Endothelial cell of umbilical vein (primary cell): ENCODE measurements around the gene LCE3D. TPM values are rescaled to one million over a fixed set of nuclear protein-coding genes. Genes with fewer than 3 reads are reported as not detected.

Experiments
- BruUV-seq: library from RNA; stranded (reverse); fragments of 400-500 nt; replicated peaks from 2 replicates; lab custom pipeline; 2021; lab: Mats Ljungman, UMichigan
- CTCF ChIA-PET: fragments of 300-600, 350-600 bp; sonication (Branson Sonifier 250); formaldehyde crosslinking; loops from one replicate; lab custom pipeline; 2021; ENCODE audit warnings: antibody characterized with exemption, inconsistent platforms; lab: Charles Lee
- POLR2A ChIA-PET: fragments of 300-600, 350-600 bp; sonication (Branson Sonifier 250); formaldehyde crosslinking; loops from one replicate; lab custom pipeline; 2021; ENCODE audit warnings: antibody characterized with exemption, inconsistent platforms; lab: Charles Lee
- DNase-seq: peaks from one replicate; pipeline ENCODE4 v3.0.0-alpha.2; 2011; ENCODE audit warnings: low read depth, low spot score
- FAIRE-seq: peaks from 2 replicates; lab custom pipeline; 2011; peaks lifted over from hg19 to GRCh38; lab: Jason Lieb, UNC
- H2AFZ ChIP-seq: 2 replicates; pipeline ENCODE4 v1.6.0; 2012; ENCODE audit warnings: low read depth, low read length, control low read depth, inconsistent platforms
- H3K27ac ChIP-seq: 2 replicates; pipeline ENCODE4 v1.5.1; 2011; ENCODE audit warnings: low read depth, mild to moderate bottlenecking, control low read depth, low read length, moderate library complexity; ENCODE audit not compliant: insufficient read depth
- H3K27me3 ChIP-seq, 2 experiments: 2 replicates each; pipeline versions ENCODE4 v1.6.0 to v1.6.1; 2011; ENCODE audit warnings: low read length in 2 of 2, mixed read lengths in 1 of 2; ENCODE audit not compliant: control insufficient read depth in 2 of 2, insufficient read depth in 2 of 2
- H3K36me3 ChIP-seq, 2 experiments: 2 replicates in 1 of 2; 3 replicates in 1 of 2; pipeline ENCODE4 v1.5.1; 2011; ENCODE audit warnings: low read length in 2 of 2, mild to moderate bottlenecking in 1 of 2, moderate library complexity in 1 of 2; ENCODE audit not compliant: control insufficient read depth in 2 of 2, insufficient read depth in 2 of 2; ENCODE audit errors: extremely low read depth in 1 of 2
- H3K4me1 ChIP-seq: 3 replicates; pipeline ENCODE4 v1.5.1; 2011; ENCODE audit warnings: mild to moderate bottlenecking, low read length; ENCODE audit not compliant: control insufficient read depth, insufficient read depth; ENCODE audit errors: extremely low read depth
- H3K4me2 ChIP-seq: 2 replicates; pipeline ENCODE4 v1.6.1; 2011; ENCODE audit warnings: low read length, control low read depth, mixed read lengths; ENCODE audit not compliant: insufficient read depth
- H3K4me3 ChIP-seq, 3 experiments: fragments of 200-600 bp in 1 of 3; sonication (generic), shearing (Covaris generic) in 1 of 3; replicated peaks in 1 of 3; 2 replicates each; pipeline ENCODE4 v1.5.1; 2011 to 2016; ENCODE audit warnings: control low read depth in 3 of 3, low read length in 3 of 3, mild to moderate bottlenecking in 2 of 3, inconsistent platforms in 1 of 3, low read depth in 1 of 3, moderate library complexity in 1 of 3; ENCODE audit not compliant: insufficient read depth in 1 of 3
- H3K79me2 ChIP-seq: 2 replicates; pipeline ENCODE4 v1.6.0; 2012; ENCODE audit warnings: low read length, inconsistent platforms; ENCODE audit not compliant: control insufficient read depth, insufficient read depth
- H3K9ac ChIP-seq: replicated peaks from 2 replicates; pipeline ENCODE3; 2011; ENCODE audit warnings: low read length, control low read depth; ENCODE audit not compliant: insufficient read depth; ENCODE audit errors: extremely low read depth
- H3K9me1 ChIP-seq: replicated peaks from 3 replicates; pipeline ENCODE4 v1.6.0; 2011; ENCODE audit warnings: mild to moderate bottlenecking, low read length; ENCODE audit not compliant: control insufficient read depth, insufficient read depth; ENCODE audit errors: extremely low read depth
- H3K9me3 ChIP-seq: replicated peaks from 2 replicates; pipeline ENCODE4 v1.5.1; 2012; ENCODE audit warnings: low read length, inconsistent platforms; ENCODE audit not compliant: control insufficient read depth, insufficient read depth
- H4K20me1 ChIP-seq: replicated peaks from 2 replicates; pipeline ENCODE3; 2011; ENCODE audit warnings: mild to moderate bottlenecking, low read length; ENCODE audit not compliant: control insufficient read depth, insufficient read depth; ENCODE audit errors: extremely low read depth
- EZH2 ChIP-seq: IDR thresholded peaks from 2 replicates; pipeline ENCODE4 v1.6.1; 2012; ENCODE audit warnings: borderline replicate concordance, low read depth, mild to moderate bottlenecking, moderate library complexity, low read length, inconsistent platforms; ENCODE audit not compliant: severe bottlenecking
- FOS ChIP-seq: IDR thresholded peaks from 2 replicates; pipeline ENCODE4 v1.6.1; 2011; ENCODE audit warnings: mild to moderate bottlenecking, low read length, moderate library complexity, borderline replicate concordance; ENCODE audit not compliant: insufficient read depth
- GATA2 ChIP-seq: IDR thresholded peaks from 2 replicates; pipeline ENCODE4 v1.7.0; 2011; ENCODE audit warnings: low read depth, mild to moderate bottlenecking, moderate library complexity, mixed read lengths, low read length; ENCODE audit not compliant: insufficient read length, insufficient read depth
- JUN ChIP-seq: IDR thresholded peaks from 2 replicates; pipeline ENCODE4 v1.6.1; 2011; ENCODE audit warnings: borderline replicate concordance, low read depth; ENCODE audit not compliant: insufficient read length, insufficient read depth
- MAX ChIP-seq: IDR thresholded peaks from 2 replicates; pipeline ENCODE4 v1.6.1; 2011; ENCODE audit not compliant: insufficient read depth, insufficient read length
- MYC ChIP-seq: IDR thresholded peaks from one replicate; pipeline ENCODE4 v1.6.1; 2011; ENCODE audit warnings: mild to moderate bottlenecking, low read depth, low read length
- POLR2A ChIP-seq: IDR thresholded peaks from 2 replicates; pipeline ENCODE4 v1.6.1; 2012; ENCODE audit warnings: low read depth, mild to moderate bottlenecking, control low read depth, low read length
- POLR2AphosphoS5 ChIP-seq: IDR thresholded peaks from 2 replicates; pipeline ENCODE4 v1.6.1; 2012; ENCODE audit warnings: low read depth, mild to moderate bottlenecking, control low read depth, low read length, moderate library complexity; ENCODE audit not compliant: insufficient read depth
- dilution Hi-C: fragments of 300-500 bp; cut with MboI; formaldehyde crosslinking; loops from one replicate; pipeline ENCODE4 v1.15.0; 2019; ENCODE audit warnings: low sequenced_read_pairs; ENCODE audit not compliant: extremely low pct_ligation_motif_present
- intact Hi-C: fragments of 100-400 bp; cut with micrococcal nuclease; formaldehyde crosslinking; loops from one replicate; pipeline ENCODE4 v1.10.0; 2022
- polyA plus RNA-seq, 4 experiments: library from polyadenylated mRNA; depleted of rRNA in 3 of 4; stranded (reverse) in 3 of 4; unstranded in 1 of 4; fragments of >200 nt; gene quantifications; 2 replicates each; pipeline versions ENCODE4 v1.2.1 to v1.2.3, GENCODE V29; 2011 to 2012; ENCODE audit warnings: missing spikeins in 1 of 4
- total RNA-seq: library from RNA; stranded (reverse); gene quantifications from 2 replicates; pipeline ENCODE4 v1.2.3, GENCODE V29; 2021
- TF ChIP-seq, protein P1 (sequence below), 2 donors: IDR thresholded peaks; 1 replicate in 1 of 2; 2 replicates in 1 of 2; pipeline ENCODE4 v1.5.1; 2011; ENCODE audit warnings: low read length in 2 of 2, mild to moderate bottlenecking in 2 of 2, moderate library complexity in 2 of 2, control low read depth in 1 of 2, inconsistent platforms in 1 of 2, low read depth in 1 of 2; ENCODE audit not compliant: insufficient read depth in 1 of 2; ENCODE audit errors: extremely low read depth in 1 of 2

LCE3D gene
- total and polyA plus RNA-seq, 2 donors (not counting 3 experiments of a cell fraction or from before 2014, with no cell fraction given), result not detected

DNA sequence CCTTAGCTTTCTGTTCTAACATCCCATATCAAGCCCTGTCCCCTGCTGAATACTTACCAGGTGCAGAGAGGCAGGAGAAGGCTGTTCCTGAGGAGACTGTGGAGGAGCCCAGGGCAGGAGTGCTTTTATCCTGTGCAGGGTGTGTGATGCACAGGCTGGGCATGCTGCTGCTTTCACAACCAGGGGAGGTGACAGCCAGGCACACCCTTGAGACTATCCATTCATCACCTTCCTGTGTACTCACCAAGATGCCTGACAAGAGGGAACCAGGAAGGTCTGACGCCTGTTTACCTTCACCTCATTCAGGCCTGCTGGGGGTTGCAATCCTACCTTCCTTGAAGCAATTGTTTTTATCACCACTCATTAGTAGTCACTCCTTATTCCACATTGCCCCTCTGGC is 13.6 kb downstream of the LCE3D start, which contains the start of gene LCE3E:
Gene LCE3E, minus strand, starts transcription at position 100 of the 400 bp plus-strand sequence. CDS start 572 bp downstream, outside the sequence.
- H3K79me2 ChIP-seq, result no peaks in the 10 kb centered on the region
- H2AFZ ChIP-seq, result no peak within 1 kb of the TSS
- no peaks in the 10 kb centered on the region for H3K9me1 ChIP-seq
- H3K9ac ChIP-seq, result no peak within 1 kb of the TSS
- H3K4me2 ChIP-seq, result no peak within 1 kb of the TSS
- dilution Hi-C loops (no loop called here), intact Hi-C loops (no loop called here)
- CTCF ChIA-PET, result interaction anchor here (1.2 kb wide), 1 partner anchor 108 kb away, joined by 3 read pairs; no protein-coding TSS in a partner anchor
- H3K27ac ChIP-seq, result no peak within 1 kb of the TSS
- DNase-seq (no peak), FAIRE-seq (no peak)
- no peaks in the 10 kb centered on the region for H4K20me1 ChIP-seq
- no peaks in the 10 kb centered on the region for H3K4me1 ChIP-seq
- H3K27me3 ChIP-seq, result no peaks in the 10 kb centered on the region
- no peaks in the 10 kb centered on the region for H3K9me3 ChIP-seq
- no peak for TF ChIP-seq GATA2
- TF ChIP-seq MAX, result no peak
- TF ChIP-seq POLR2A, result no peak
- TF ChIP-seq EZH2, result no peak
- TF ChIP-seq, protein P1, sequence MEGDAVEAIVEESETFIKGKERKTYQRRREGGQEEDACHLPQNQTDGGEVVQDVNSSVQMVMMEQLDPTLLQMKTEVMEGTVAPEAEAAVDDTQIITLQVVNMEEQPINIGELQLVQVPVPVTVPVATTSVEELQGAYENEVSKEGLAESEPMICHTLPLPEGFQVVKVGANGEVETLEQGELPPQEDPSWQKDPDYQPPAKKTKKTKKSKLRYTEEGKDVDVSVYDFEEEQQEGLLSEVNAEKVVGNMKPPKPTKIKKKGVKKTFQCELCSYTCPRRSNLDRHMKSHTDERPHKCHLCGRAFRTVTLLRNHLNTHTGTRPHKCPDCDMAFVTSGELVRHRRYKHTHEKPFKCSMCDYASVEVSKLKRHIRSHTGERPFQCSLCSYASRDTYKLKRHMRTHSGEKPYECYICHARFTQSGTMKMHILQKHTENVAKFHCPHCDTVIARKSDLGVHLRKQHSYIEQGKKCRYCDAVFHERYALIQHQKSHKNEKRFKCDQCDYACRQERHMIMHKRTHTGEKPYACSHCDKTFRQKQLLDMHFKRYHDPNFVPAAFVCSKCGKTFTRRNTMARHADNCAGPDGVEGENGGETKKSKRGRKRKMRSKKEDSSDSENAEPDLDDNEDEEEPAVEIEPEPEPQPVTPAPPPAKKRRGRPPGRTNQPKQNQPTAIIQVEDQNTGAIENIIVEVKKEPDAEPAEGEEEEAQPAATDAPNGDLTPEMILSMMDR (IDR thresholded peaks at IDR 0.05; ENCODE audit: extremely low read depth in 1 of 2, insufficient read depth in 1 of 2, low read depth in 1 of 2, low read length in 2 of 2), result no peak
- TF ChIP-seq MYC, result no peak
- no peak for TF ChIP-seq POLR2AphosphoS5
- TF ChIP-seq JUN, result no peak
- no peak for TF ChIP-seq FOS
- no TSS peak for BruUV-seq
- no peak within 1 kb of the TSS for H3K4me3 ChIP-seq
- H3K36me3 ChIP-seq, result no peaks in the 10 kb centered on the region
- POLR2A ChIA-PET, result no interaction called here
